HL-60 (cell line): Measurements from ENCODE around the gene TMEM231.

Experiments used
- GABPA ChIP-seq: IDR thresholded peaks from 2 replicates; pipeline ENCODE4 v1.6.1; 2012; ENCODE audit warnings: low read depth
- POLR2AphosphoS5 ChIP-seq: IDR thresholded peaks from 2 replicates; pipeline ENCODE4 v1.6.1; 2012; ENCODE audit warnings: low read depth
- SPI1 ChIP-seq: IDR thresholded peaks from 2 replicates; pipeline ENCODE4 v1.6.1; 2012; ENCODE audit warnings: low read depth, mild to moderate bottlenecking, borderline replicate concordance
- TF ChIP-seq, protein P1 (sequence below): IDR thresholded peaks from one replicate; pipeline ENCODE4 v1.5.1; 2011; ENCODE audit warnings: low read length, control low read depth, inconsistent platforms; ENCODE audit not compliant: insufficient read depth
- TF ChIP-seq, protein P2 (sequence below): IDR thresholded peaks from 2 replicates; pipeline ENCODE4 v1.6.1; 2012; ENCODE audit warnings: low read depth; ENCODE audit not compliant: insufficient replicate concordance

DNA sequence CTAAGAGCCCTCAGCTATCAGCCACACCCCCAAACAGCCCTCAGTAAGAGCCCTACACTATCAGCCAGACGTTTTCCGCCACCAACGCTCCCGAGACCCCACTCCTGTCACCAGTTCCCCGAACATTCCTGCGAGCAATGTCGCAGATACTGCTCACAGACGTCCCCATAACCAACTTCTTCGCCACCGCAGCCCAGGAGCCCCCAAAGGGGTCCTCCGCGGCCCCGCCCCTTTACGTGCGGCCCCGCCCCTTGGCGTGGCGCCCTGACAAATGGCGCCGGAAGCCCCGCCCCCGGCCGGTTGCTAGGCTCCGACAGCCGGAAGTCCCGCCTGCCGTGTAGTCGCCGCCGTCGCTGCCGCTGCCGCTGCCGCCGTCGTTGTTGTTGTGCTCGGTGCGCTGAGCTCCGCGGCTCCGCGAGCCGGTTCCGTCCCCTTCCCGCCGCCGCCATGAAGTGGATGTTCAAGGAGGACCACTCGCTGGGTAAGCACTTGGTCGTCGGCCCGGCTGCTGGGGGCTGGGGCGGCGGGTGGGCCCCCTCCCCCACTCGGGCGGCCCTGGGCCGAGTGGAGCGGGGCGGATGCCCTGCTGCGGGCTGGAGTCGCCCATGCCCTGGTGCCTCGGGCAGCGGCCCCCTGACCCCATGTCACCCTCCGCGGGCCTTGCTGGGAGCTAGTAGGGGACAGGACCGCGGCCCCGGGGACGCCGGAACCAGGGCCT, 10.1 kb upstream of the TMEM231 start, which contains the start of gene GABARAPL2:
- TF ChIP-seq, protein P1, sequence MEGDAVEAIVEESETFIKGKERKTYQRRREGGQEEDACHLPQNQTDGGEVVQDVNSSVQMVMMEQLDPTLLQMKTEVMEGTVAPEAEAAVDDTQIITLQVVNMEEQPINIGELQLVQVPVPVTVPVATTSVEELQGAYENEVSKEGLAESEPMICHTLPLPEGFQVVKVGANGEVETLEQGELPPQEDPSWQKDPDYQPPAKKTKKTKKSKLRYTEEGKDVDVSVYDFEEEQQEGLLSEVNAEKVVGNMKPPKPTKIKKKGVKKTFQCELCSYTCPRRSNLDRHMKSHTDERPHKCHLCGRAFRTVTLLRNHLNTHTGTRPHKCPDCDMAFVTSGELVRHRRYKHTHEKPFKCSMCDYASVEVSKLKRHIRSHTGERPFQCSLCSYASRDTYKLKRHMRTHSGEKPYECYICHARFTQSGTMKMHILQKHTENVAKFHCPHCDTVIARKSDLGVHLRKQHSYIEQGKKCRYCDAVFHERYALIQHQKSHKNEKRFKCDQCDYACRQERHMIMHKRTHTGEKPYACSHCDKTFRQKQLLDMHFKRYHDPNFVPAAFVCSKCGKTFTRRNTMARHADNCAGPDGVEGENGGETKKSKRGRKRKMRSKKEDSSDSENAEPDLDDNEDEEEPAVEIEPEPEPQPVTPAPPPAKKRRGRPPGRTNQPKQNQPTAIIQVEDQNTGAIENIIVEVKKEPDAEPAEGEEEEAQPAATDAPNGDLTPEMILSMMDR = no peak
- TF ChIP-seq POLR2AphosphoS5 (peak; percentile 25; the same call in 1 of the 2 replicates), GABPA (peak; percentile 86), SPI1 (no peak; the same call in 1 of the 2 replicates)
- TF ChIP-seq, protein P2, sequence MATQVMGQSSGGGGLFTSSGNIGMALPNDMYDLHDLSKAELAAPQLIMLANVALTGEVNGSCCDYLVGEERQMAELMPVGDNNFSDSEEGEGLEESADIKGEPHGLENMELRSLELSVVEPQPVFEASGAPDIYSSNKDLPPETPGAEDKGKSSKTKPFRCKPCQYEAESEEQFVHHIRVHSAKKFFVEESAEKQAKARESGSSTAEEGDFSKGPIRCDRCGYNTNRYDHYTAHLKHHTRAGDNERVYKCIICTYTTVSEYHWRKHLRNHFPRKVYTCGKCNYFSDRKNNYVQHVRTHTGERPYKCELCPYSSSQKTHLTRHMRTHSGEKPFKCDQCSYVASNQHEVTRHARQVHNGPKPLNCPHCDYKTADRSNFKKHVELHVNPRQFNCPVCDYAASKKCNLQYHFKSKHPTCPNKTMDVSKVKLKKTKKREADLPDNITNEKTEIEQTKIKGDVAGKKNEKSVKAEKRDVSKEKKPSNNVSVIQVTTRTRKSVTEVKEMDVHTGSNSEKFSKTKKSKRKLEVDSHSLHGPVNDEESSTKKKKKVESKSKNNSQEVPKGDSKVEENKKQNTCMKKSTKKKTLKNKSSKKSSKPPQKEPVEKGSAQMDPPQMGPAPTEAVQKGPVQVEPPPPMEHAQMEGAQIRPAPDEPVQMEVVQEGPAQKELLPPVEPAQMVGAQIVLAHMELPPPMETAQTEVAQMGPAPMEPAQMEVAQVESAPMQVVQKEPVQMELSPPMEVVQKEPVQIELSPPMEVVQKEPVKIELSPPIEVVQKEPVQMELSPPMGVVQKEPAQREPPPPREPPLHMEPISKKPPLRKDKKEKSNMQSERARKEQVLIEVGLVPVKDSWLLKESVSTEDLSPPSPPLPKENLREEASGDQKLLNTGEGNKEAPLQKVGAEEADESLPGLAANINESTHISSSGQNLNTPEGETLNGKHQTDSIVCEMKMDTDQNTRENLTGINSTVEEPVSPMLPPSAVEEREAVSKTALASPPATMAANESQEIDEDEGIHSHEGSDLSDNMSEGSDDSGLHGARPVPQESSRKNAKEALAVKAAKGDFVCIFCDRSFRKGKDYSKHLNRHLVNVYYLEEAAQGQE = no peak
